SK-N-SH (cell line): ENCODE results near the gene PCGF2. TPM values are rescaled to one million over a fixed set of nuclear protein-coding genes. Genes with fewer than 3 reads are reported as not detected.

ENCODE experiments used
- ELF1 ChIP-seq: IDR thresholded peaks from 2 replicates; pipeline ENCODE4 v1.4.0; 2012
- EP300 ChIP-seq, 2 experiments: IDR thresholded peaks; 2 replicates each; pipeline versions ENCODE4 v1.4.0 to v1.6.1; 2012; ENCODE audit warnings: borderline replicate concordance in 1 of 2, low read depth in 1 of 2, low read length in 1 of 2
- EZH2phosphoT487 ChIP-seq: fragments of 200-600 bp; sonication (generic); IDR thresholded peaks from 2 replicates; pipeline ENCODE4 v1.6.1; 2017; ENCODE audit warnings: low read depth, mixed run types, mild to moderate bottlenecking, antibody characterized with exemption, moderate library complexity, borderline replicate concordance
- FOSL2 ChIP-seq: IDR thresholded peaks from 2 replicates; pipeline ENCODE4 v1.4.0; 2012; ENCODE audit warnings: low read depth, mild to moderate bottlenecking, moderate library complexity, borderline replicate concordance
- FOXM1 ChIP-seq: IDR thresholded peaks from 2 replicates; pipeline ENCODE4 v1.4.0; 2012; ENCODE audit warnings: low read depth, mild to moderate bottlenecking
- GABPA ChIP-seq: IDR thresholded peaks from 2 replicates; pipeline ENCODE4 v1.4.0; 2012; ENCODE audit warnings: low read depth, mild to moderate bottlenecking
- GATA2 ChIP-seq: sonication (generic); formaldehyde crosslinking; IDR thresholded peaks from 2 replicates; pipeline ENCODE4 v1.5.0; 2020; ENCODE audit warnings: mild to moderate bottlenecking, missing genetic modification reagents
- JUND ChIP-seq: IDR thresholded peaks from 2 replicates; pipeline ENCODE4 v1.4.0; 2012
- MEF2A ChIP-seq: IDR thresholded peaks from 2 replicates; pipeline ENCODE4 v1.4.0; 2012; ENCODE audit warnings: low read depth, borderline replicate concordance
- NFIC ChIP-seq: IDR thresholded peaks from 2 replicates; pipeline ENCODE4 v1.4.0; 2012; ENCODE audit warnings: borderline replicate concordance
- RAD21 ChIP-seq: IDR thresholded peaks from 2 replicates; pipeline ENCODE4 v1.6.1; 2012; ENCODE audit warnings: mild to moderate bottlenecking, low read length
- RCOR1 ChIP-seq: fragments of 150-350 bp; IDR thresholded peaks from 2 replicates; pipeline ENCODE4 v1.6.1; 2017; ENCODE audit warnings: antibody characterized with exemption, low read length
- RFX5 ChIP-seq: IDR thresholded peaks from 2 replicates; pipeline ENCODE4 v1.6.1; 2012; ENCODE audit warnings: mild to moderate bottlenecking, improper control_type of control experiment, low read length
- RXRA ChIP-seq: IDR thresholded peaks from 2 replicates; pipeline ENCODE4 v1.4.0; 2012; ENCODE audit warnings: low read depth, mild to moderate bottlenecking, borderline replicate concordance
- TCF12 ChIP-seq: IDR thresholded peaks from 2 replicates; pipeline ENCODE4 v1.4.0; 2012
- TEAD4 ChIP-seq: IDR thresholded peaks from 2 replicates; pipeline ENCODE4 v1.4.0; 2012; ENCODE audit warnings: mild to moderate bottlenecking, borderline replicate concordance; ENCODE audit not compliant: insufficient read depth
- polyA plus RNA-seq, 3 experiments: library from polyadenylated mRNA; depleted of rRNA; stranded (reverse); fragments of >200 nt; gene quantifications; 2 replicates each; pipeline ENCODE4 v1.2.3, GENCODE V29; 2012
- TF ChIP-seq, protein P1 (sequence below): fragments of 150-350 bp; IDR thresholded peaks from 2 replicates; pipeline ENCODE4 v1.6.1; 2016; ENCODE audit warnings: mild to moderate bottlenecking, low read depth, low read length
- TF ChIP-seq, protein P2 (sequence below): IDR thresholded peaks from 2 replicates; pipeline ENCODE4 v1.4.0; 2012; ENCODE audit warnings: low read depth, borderline replicate concordance
- TF ChIP-seq, protein P3 (sequence below): fragments of 150-350 bp; IDR thresholded peaks from 2 replicates; pipeline ENCODE4 v1.6.1; 2017; ENCODE audit warnings: antibody characterized with exemption, low read length, low read depth, borderline replicate concordance
- TF ChIP-seq, protein P4 (sequence below): IDR thresholded peaks from 2 replicates; pipeline ENCODE4; 2012

The PCGF2 gene
- polyA plus RNA-seq, 1 of the 3 experiments (the other 2 are of a cell fraction) = 39.8 TPM

DNA sequence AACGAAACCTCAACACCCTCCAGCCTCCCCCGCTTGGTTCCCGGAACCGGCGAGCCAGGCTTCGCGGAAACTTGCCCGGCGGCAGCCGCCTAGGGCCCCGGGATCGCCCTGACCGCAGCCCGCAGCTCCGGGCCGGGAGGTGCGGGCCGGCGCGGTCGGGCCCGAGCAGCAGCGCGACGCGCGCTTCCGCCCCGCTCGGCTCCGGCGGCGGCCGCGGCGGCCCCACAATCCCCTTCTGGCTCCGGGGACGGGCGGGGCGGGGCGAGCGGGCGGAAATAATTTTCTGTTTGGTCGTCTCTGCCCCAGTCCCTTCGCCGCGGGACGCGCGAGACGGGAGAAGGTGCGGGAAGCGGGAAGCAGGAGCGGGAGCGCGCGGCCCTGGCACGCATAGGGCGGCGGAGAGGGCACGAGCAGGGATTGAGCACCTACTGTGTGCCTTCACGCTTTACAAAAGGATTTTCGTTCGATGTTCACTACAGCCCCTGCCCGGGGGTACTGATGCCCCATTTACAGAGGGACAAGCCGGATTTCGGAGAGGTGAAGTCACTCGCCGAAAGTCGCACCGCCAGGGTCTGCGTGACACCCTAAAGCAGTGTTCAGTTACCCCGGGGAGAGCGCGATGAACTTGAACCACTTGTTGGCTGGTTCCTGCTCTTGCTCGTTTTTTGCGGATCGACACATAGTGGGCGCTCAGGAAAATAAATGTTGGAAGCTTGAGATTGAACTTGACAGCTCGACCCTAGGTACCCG is 45.8 kb downstream of the PCGF2 start (continued):
- TF ChIP-seq, protein P1, sequence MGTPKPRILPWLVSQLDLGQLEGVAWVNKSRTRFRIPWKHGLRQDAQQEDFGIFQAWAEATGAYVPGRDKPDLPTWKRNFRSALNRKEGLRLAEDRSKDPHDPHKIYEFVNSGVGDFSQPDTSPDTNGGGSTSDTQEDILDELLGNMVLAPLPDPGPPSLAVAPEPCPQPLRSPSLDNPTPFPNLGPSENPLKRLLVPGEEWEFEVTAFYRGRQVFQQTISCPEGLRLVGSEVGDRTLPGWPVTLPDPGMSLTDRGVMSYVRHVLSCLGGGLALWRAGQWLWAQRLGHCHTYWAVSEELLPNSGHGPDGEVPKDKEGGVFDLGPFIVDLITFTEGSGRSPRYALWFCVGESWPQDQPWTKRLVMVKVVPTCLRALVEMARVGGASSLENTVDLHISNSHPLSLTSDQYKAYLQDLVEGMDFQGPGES = no peak
- TF ChIP-seq MEF2A (no peak), JUND (no peak), TEAD4 (no peak), FOXM1 (no peak), NFIC (0 out of 2 replicates have a peak, but pooled peaks have one; percentile 4), FOSL2 (no peak), TCF12 (no peak), RFX5 (no peak), ELF1 (peak; percentile 71), GATA2 (CRISPR knock-in tag) (no peak), RXRA (no peak), RAD21 (no peak), GABPA (peak; percentile 72), EZH2phosphoT487 (no peak), RCOR1 (no peak), EP300 (IDR thresholded peaks at IDR 0.05; ENCODE audit: borderline replicate concordance in 1 of 2, low read depth in 1 of 2, low read length in 1 of 2) (peak in 1 of 2 experiments; percentile 26; a peak in 1 of 4 replicates)
- TF ChIP-seq, protein P2, sequence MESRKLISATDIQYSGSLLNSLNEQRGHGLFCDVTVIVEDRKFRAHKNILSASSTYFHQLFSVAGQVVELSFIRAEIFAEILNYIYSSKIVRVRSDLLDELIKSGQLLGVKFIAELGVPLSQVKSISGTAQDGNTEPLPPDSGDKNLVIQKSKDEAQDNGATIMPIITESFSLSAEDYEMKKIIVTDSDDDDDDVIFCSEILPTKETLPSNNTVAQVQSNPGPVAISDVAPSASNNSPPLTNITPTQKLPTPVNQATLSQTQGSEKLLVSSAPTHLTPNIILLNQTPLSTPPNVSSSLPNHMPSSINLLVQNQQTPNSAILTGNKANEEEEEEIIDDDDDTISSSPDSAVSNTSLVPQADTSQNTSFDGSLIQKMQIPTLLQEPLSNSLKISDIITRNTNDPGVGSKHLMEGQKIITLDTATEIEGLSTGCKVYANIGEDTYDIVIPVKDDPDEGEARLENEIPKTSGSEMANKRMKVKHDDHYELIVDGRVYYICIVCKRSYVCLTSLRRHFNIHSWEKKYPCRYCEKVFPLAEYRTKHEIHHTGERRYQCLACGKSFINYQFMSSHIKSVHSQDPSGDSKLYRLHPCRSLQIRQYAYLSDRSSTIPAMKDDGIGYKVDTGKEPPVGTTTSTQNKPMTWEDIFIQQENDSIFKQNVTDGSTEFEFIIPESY = peak; percentile 93
- TF ChIP-seq, protein P3, sequence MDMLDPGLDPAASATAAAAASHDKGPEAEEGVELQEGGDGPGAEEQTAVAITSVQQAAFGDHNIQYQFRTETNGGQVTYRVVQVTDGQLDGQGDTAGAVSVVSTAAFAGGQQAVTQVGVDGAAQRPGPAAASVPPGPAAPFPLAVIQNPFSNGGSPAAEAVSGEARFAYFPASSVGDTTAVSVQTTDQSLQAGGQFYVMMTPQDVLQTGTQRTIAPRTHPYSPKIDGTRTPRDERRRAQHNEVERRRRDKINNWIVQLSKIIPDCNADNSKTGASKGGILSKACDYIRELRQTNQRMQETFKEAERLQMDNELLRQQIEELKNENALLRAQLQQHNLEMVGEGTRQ = no peak
- TF ChIP-seq, protein P4, sequence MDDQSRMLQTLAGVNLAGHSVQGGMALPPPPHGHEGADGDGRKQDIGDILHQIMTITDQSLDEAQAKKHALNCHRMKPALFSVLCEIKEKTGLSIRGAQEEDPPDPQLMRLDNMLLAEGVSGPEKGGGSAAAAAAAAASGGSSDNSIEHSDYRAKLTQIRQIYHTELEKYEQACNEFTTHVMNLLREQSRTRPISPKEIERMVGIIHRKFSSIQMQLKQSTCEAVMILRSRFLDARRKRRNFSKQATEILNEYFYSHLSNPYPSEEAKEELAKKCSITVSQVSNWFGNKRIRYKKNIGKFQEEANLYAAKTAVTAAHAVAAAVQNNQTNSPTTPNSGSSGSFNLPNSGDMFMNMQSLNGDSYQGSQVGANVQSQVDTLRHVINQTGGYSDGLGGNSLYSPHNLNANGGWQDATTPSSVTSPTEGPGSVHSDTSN = no peak
- TF ChIP-seq, all 33 proteins: peak for 8
